Measurements from ENCODE around the gene URM1. TPM values are rescaled to one million over a fixed set of nuclear protein-coding genes. Genes with fewer than 3 reads are reported as not detected.
A peak's percentile ranks its signal among the peaks of the same experiment; 100 is the strongest.
"Not testable (repeated sequence)": the region's sequence is repeated elsewhere in the genome, so short reads cannot be mapped to it uniquely, and the experiment has no call there.

Gene URM1
- total RNA-seq, 1 donor from 2014 or later: 10.3 TPM

- no peak overlapping the region for H2AFZ ChIP-seq (replicated peaks)
- DNase-seq (ENCODE audit: low spot score): no peak
- H3K27me3 Mint-ChIP-seq (ENCODE audit: insufficient read depth, low read depth): peaks cover 5% of the 10 kb centered on the region
- peaks cover 4% of the 10 kb centered on the region for H3K27me3 ChIP-seq
- no peaks in the 10 kb centered on the region for H3K4me1 Mint-ChIP-seq
- H3K4me2 ChIP-seq: no peak overlapping the region
- H4K20me1 ChIP-seq (ENCODE audit: low read depth): peaks cover 3% of the 10 kb centered on the region
- H3K27ac Mint-ChIP-seq: no peak overlapping the region
- H3K4me1 ChIP-seq: no peaks in the 10 kb centered on the region
- H3K27ac ChIP-seq: no peak overlapping the region
- no peaks in the 10 kb centered on the region for H3K36me3 ChIP-seq
- no peak overlapping the region for H3K4me3 ChIP-seq
- peaks cover 5% of the 10 kb centered on the region for H3K36me3 Mint-ChIP-seq
- no peak overlapping the region for H3K9ac ChIP-seq
- H3K9me3 Mint-ChIP-seq: no peaks in the 10 kb centered on the region
- peaks cover 12% of the 10 kb centered on the region for H3F3A ChIP-seq (ENCODE audit: low read depth)
- no peak for TF ChIP-seq CTCF (IDR thresholded peaks at IDR 0.05)
- TF ChIP-seq EZH2phosphoT487 (IDR thresholded peaks at IDR 0.05): no peak
- no peaks in the 10 kb centered on the region for H3K9me3 ChIP-seq (ENCODE audit: low read depth)
- no peaks in the 10 kb centered on the region for H3K79me2 ChIP-seq (ENCODE audit: low read depth)
- H3K4me3 Mint-ChIP-seq: no peak overlapping the region
Measured at GRCh38 chr9:128335914-128336313, 35.3 kb upstream of the URM1 start.

- TF ChIP-seq EZH2phosphoT487 (IDR thresholded peaks at IDR 0.05): no peak
- TF ChIP-seq EZH2 (IDR thresholded peaks at IDR 0.05): no peak
- no peak for TF ChIP-seq CTCF (IDR thresholded peaks at IDR 0.05)
- peaks cover 5% of the 10 kb centered on the region for H3K36me3 Mint-ChIP-seq
Measured at GRCh38 chr9:128337936-128338335, 33.2 kb upstream of the URM1 start.

GRCh38 chr9:128338852-128339614 lies 32.1 kb upstream of the URM1 start:
- H2AFZ ChIP-seq (replicated peaks); H3K27ac ChIP-seq; H3K4me1 ChIP-seq; H3K9me3 Mint-ChIP-seq; H3K9me3 ChIP-seq (ENCODE audit: low read depth); H3K79me2 ChIP-seq (ENCODE audit: low read depth); H3K4me1 Mint-ChIP-seq; H3K27me3 Mint-ChIP-seq (ENCODE audit: insufficient read depth, low read depth); H3K36me3 Mint-ChIP-seq; H3K4me3 ChIP-seq; H3K9ac ChIP-seq; H3K36me3 ChIP-seq; H3K27me3 ChIP-seq; DNase-seq (ENCODE audit: low spot score); H3K27ac Mint-ChIP-seq; H3K4me2 ChIP-seq: not testable (repeated sequence)
- H4K20me1 ChIP-seq (ENCODE audit: low read depth): peaks cover 18% of the 10 kb centered on the region
- peak overlapping the region; percentile 88 for H3K4me3 Mint-ChIP-seq
- peaks cover 16% of the 10 kb centered on the region for H3F3A ChIP-seq (ENCODE audit: low read depth)

More at GRCh38 chr9:128337936-128338335, 33.2 kb upstream of the URM1 start:
- Histone ChIP-seq H3K4me2 (no peak overlapping the region), H3K36me3 (no peaks in the 10 kb centered on the region), H3K9ac (no peak overlapping the region), H3K79me2 (ENCODE audit: low read depth) (no peaks in the 10 kb centered on the region), H3F3A (ENCODE audit: low read depth) (peaks cover 16% of the 10 kb centered on the region), H4K20me1 (ENCODE audit: low read depth) (peaks cover 18% of the 10 kb centered on the region), H3K4me1 (no peaks in the 10 kb centered on the region), H3K9me3 (ENCODE audit: low read depth) (no peaks in the 10 kb centered on the region), H3K27me3 (peaks cover 9% of the 10 kb centered on the region), H3K4me3 (no peak overlapping the region), H3K27ac (no peak overlapping the region), H2AFZ (replicated peaks) (no peak overlapping the region)
- Mint-ChIP-seq H3K27me3 (ENCODE audit: insufficient read depth, low read depth) (peaks cover 2% of the 10 kb centered on the region), H3K4me1 (peaks cover 5% of the 10 kb centered on the region), H3K9me3 (no peaks in the 10 kb centered on the region), H3K27ac (peak overlapping the region; percentile 69), H3K4me3 (peak overlapping the region; percentile 48)
- no peak for DNase-seq (ENCODE audit: low spot score)
